HepG2 (cell line): Measurements from ENCODE around the gene NSMCE4A. TPM values are rescaled to one million over a fixed set of nuclear protein-coding genes. Genes with fewer than 3 reads are reported as not detected.

ENCODE experiments used
- ATAC-seq: fragments of 200-7000 bp; cut with Tn5 transposase; 3 replicates; pipeline ENCODE4 v1.9.1; 2020; ENCODE audit warnings: mild to moderate bottlenecking, moderate library complexity
- BruUV-seq: library from RNA; stranded (reverse); fragments of 400-500 nt; replicated peaks from 2 replicates; lab custom pipeline; 2021; lab: Mats Ljungman, UMichigan
- CTCF ChIA-PET: fragments of 300-600 bp; formaldehyde crosslinking; extraction: SDS; loops from one replicate; lab custom pipeline; 2021; ENCODE audit warnings: low total read pairs, inconsistent platforms, low intra/inter-chr PET ratio; lab: Yijun Ruan, JAX
- POLR2A ChIA-PET: fragments of 350-600 bp; sonication (Branson Sonifier 250); formaldehyde crosslinking; loops from one replicate; lab custom pipeline; 2020; ENCODE audit warnings: antibody characterized with exemption, inconsistent platforms; lab: Yijun Ruan, JAX
- DNase-seq: peaks from one replicate; pipeline ENCODE4 v3.0.0-alpha.2; 2015; ENCODE audit warnings: low spot score
- FAIRE-seq: peaks from 3 replicates; lab custom pipeline; 2011; peaks lifted over from hg19 to GRCh38; lab: Jason Lieb, UNC
- H2AFZ ChIP-seq: one replicate; pipeline ENCODE4 v1.6.1; 2011; ENCODE audit warnings: low read length, inconsistent platforms
- H3K27ac ChIP-seq: fragments of 300-600 bp; 3 replicates; pipeline ENCODE4 v1.8.0; 2011; ENCODE audit warnings: mixed run types, mild to moderate bottlenecking, mixed read lengths, low read length, inconsistent platforms; ENCODE audit not compliant: insufficient read depth; ENCODE audit errors: extremely low read length
- H3K27me3 ChIP-seq, 2 experiments: fragments of 200-600 bp in 1 of 2; 2 replicates in 1 of 2; 3 replicates in 1 of 2; pipeline versions ENCODE4 v1.6.0 to v1.8.0; 2011; ENCODE audit warnings: low read length in 2 of 2, mild to moderate bottlenecking in 2 of 2, moderate library complexity in 2 of 2, inconsistent platforms in 1 of 2; ENCODE audit not compliant: insufficient read depth in 2 of 2, control insufficient read depth in 1 of 2
- H3K36me3 ChIP-seq, 2 experiments: fragments of 200-600 bp in 1 of 2; replicated peaks in 1 of 2; 2 replicates in 1 of 2; 3 replicates in 1 of 2; pipeline versions ENCODE4 v1.5.1 to v1.8.0; 2011; ENCODE audit warnings: low read length in 2 of 2, inconsistent platforms in 1 of 2; ENCODE audit not compliant: insufficient read depth in 2 of 2, control insufficient read depth in 1 of 2
- H3K4me1 ChIP-seq: 2 replicates; pipeline ENCODE4 v1.5.1; 2012; ENCODE audit warnings: low read length, inconsistent platforms; ENCODE audit not compliant: insufficient read depth
- H3K4me2 ChIP-seq: 2 replicates; pipeline ENCODE4 v1.6.0; 2011; ENCODE audit warnings: low read depth, low read length, inconsistent platforms
- H3K4me3 ChIP-seq, 3 experiments: fragments of 200-600 bp in 1 of 3; sonication (generic), shearing (Covaris generic) in 1 of 3; replicated peaks in 1 of 3; 2 replicates each; pipeline ENCODE4 v1.5.1; 2011 to 2016; ENCODE audit warnings: low read length in 3 of 3, inconsistent platforms in 2 of 3, low read depth in 2 of 3, mild to moderate bottlenecking in 2 of 3, control low read depth in 1 of 3, mixed read lengths in 1 of 3; ENCODE audit not compliant: insufficient read depth in 1 of 3
- H3K79me2 ChIP-seq: one replicate; pipeline ENCODE4 v1.6.1; 2011; ENCODE audit warnings: low read length, inconsistent platforms; ENCODE audit not compliant: insufficient read depth
- H3K9ac ChIP-seq: 2 replicates; pipeline ENCODE4 v1.6.0; 2011; ENCODE audit warnings: mild to moderate bottlenecking, low read depth, low read length, inconsistent platforms; ENCODE audit not compliant: insufficient read depth
- H3K9me3 ChIP-seq: 2 replicates; pipeline ENCODE4 v1.5.1; 2012; ENCODE audit warnings: mild to moderate bottlenecking, low read length
- H4K20me1 ChIP-seq: 2 replicates; pipeline ENCODE4 v1.6.0; 2011; ENCODE audit warnings: inconsistent platforms, mild to moderate bottlenecking, low read length, moderate library complexity; ENCODE audit not compliant: insufficient read depth
- AKAP8 ChIP-seq: sonication (generic); formaldehyde crosslinking; IDR thresholded peaks from 2 replicates; pipeline ENCODE4 v1.5.1; 2020; ENCODE audit warnings: mild to moderate bottlenecking, missing genetic modification reagents
- ATF7 ChIP-seq, 2 experiments: fragments of 450-650 bp in 1 of 2; sonication (generic) in 1 of 2; formaldehyde crosslinking in 1 of 2; IDR thresholded peaks; 2 replicates each; pipeline versions ENCODE4 v1.4.0 to v1.6.1; 2016 to 2020; ENCODE audit warnings: antibody characterized with exemption in 1 of 2, mild to moderate bottlenecking in 1 of 2, missing genetic modification reagents in 1 of 2
- CREB1 ChIP-seq, 2 experiments: fragments of 450-650 bp in 1 of 2; IDR thresholded peaks; 2 replicates each; pipeline ENCODE4 v1.6.1; 2016 to 2017; ENCODE audit warnings: control low read depth in 1 of 2, mild to moderate bottlenecking in 1 of 2, missing compliant biosample characterization in 1 of 2, missing genetic modification characterization in 1 of 2
- DR1 ChIP-seq: sonication (generic); formaldehyde crosslinking; IDR thresholded peaks from 2 replicates; pipeline ENCODE4 v1.8.0; 2021; ENCODE audit warnings: mild to moderate bottlenecking, missing genetic modification reagents, inconsistent platforms
- HMGA1 ChIP-seq: sonication (generic); formaldehyde crosslinking; conservative IDR thresholded peaks from 2 replicates; pipeline ENCODE4 v1.4.0; 2020; ENCODE audit warnings: missing genetic modification reagents
- JUNB ChIP-seq: sonication (generic); formaldehyde crosslinking; IDR thresholded peaks from 2 replicates; pipeline ENCODE4 v1.8.0; 2022; ENCODE audit warnings: missing genetic modification reagents, mild to moderate bottlenecking, borderline replicate concordance
- SP2 ChIP-seq: sonication (generic); formaldehyde crosslinking; IDR thresholded peaks from 2 replicates; pipeline ENCODE4 v1.5.1; 2020; ENCODE audit warnings: mild to moderate bottlenecking, missing genetic modification reagents
- THYN1 ChIP-seq: sonication (generic); formaldehyde crosslinking; IDR thresholded peaks from 2 replicates; pipeline ENCODE4 v1.8.1; 2023; ENCODE audit warnings: low read depth, mild to moderate bottlenecking, moderate library complexity, missing genetic modification reagents, borderline replicate concordance
- ZNF205 ChIP-seq: IDR thresholded peaks from 2 replicates; pipeline ENCODE4 v1.6.1; 2018; ENCODE audit warnings: missing biosample characterization, missing genetic modification reagents
- ZNF30 ChIP-seq: sonication (generic); formaldehyde crosslinking; IDR thresholded peaks from 2 replicates; pipeline ENCODE4 v1.5.0; 2020; ENCODE audit warnings: mild to moderate bottlenecking, missing genetic modification reagents
- ZNF746 ChIP-seq: sonication (generic); formaldehyde crosslinking; IDR thresholded peaks from 2 replicates; pipeline ENCODE4 v1.8.0; 2022; ENCODE audit warnings: mild to moderate bottlenecking, missing genetic modification reagents
- ZNF788 ChIP-seq: sonication (generic); formaldehyde crosslinking; IDR thresholded peaks from 2 replicates; pipeline ENCODE4 v1.5.0; 2020; ENCODE audit warnings: mild to moderate bottlenecking, missing genetic modification reagents, borderline replicate concordance
- WGBS: methylation state at CpG from one replicate; pipeline ENCODE4 v1.1.6; 2017; ENCODE audit warnings: low lambda C conversion rate; 5-methylcytosine and 5-hydroxymethylcytosine counted together
- in situ Hi-C: cut with HindIII; loops from 2 replicates; pipeline ENCODE4 v1.10.0; 2017; ENCODE audit warnings: low pct_unique_long_range_greater_than_20kb; ENCODE audit not compliant: extremely low pct_ligation_motif_present
- intact Hi-C: fragments of 100-400 bp; cut with micrococcal nuclease; formaldehyde crosslinking; loops from one replicate; pipeline ENCODE4 v1.10.0; 2022; ENCODE audit not compliant: unreplicated experiment
- polyA plus RNA-seq, 8 experiments: library from polyadenylated mRNA; depleted of rRNA in 3 of 8; stranded (reverse) in 7 of 8; unstranded in 1 of 8; fragments of >200 nt; fragmentation: Illumina TruSeq in 4 of 8; extraction: Trizol in 4 of 8; gene quantifications; 2 replicates each; pipeline versions ENCODE4 v1.2.1 to v1.2.3, GENCODE V29; 2011 to 2016; ENCODE audit warnings: low read depth in 4 of 8, missing spikeins in 1 of 8, mixed read lengths in 1 of 8; ENCODE audit not compliant: insufficient read depth in 1 of 8
- total RNA-seq, 5 experiments: library from RNA; depleted of rRNA; stranded (reverse); fragments of >200 nt; fragmentation: Illumina TruSeq; extraction: Trizol; gene quantifications; 2 replicates each; pipeline ENCODE4 v1.2.3, GENCODE V29; 2016; ENCODE audit warnings: low read depth in 1 of 5
- TF ChIP-seq, protein P1 (sequence below): sonication (generic); formaldehyde crosslinking; conservative IDR thresholded peaks from 2 replicates; pipeline ENCODE4 v1.4.0; 2020; ENCODE audit warnings: missing genetic modification reagents

Gene NSMCE4A
- total and polyA plus RNA-seq, 2 of the 13 experiments (the other 11 are each of a cell fraction or from before 2014, with no cell fraction given) = 61.1 to 91.6 TPM

DNA sequence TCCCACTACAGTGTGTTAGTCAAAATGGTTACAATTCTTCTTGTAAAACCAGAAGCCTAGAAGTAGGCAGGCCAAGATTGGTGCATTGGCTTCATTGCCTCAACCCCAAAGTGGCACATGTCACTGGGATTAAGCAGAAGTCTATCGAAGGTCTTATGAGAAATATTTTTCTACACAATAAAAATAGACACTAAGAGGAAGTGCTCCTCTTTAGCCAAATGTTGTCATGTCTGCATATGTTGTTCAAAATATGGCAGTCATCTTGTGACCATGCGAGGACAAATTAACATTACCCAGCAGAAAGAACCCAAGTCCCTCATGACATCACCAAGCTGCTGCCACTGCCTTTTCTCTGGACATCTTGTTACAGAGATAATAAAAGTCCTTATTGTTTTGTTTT, 6.3 kb upstream of the NSMCE4A start:
- Histone ChIP-seq H3K36me3 (no peaks in the 10 kb centered on the region), H3K4me3 (no peak overlapping the region), H3K79me2 (no peaks in the 10 kb centered on the region), H2AFZ (no peak overlapping the region), H3K27me3 (no peaks in the 10 kb centered on the region), H3K9me3 (peaks cover 10% of the 10 kb centered on the region), H3K27ac (no peak overlapping the region), H3K9ac (no peak overlapping the region), H3K4me1 (peaks cover 17% of the 10 kb centered on the region), H4K20me1 (no peaks in the 10 kb centered on the region), H3K4me2 (no peak overlapping the region)
- 46% methylated on average over 2 of the region's 2 CpGs for WGBS
- POLR2A ChIA-PET = no interaction called here
- BruUV-seq = no TSS peak
- ATAC-seq (no peak), FAIRE-seq (no peak), DNase-seq (no peak)
- in situ Hi-C loops = no loop called here
- intact Hi-C loops = no loop called here
- CTCF ChIA-PET = no interaction called here
- TF ChIP-seq ZNF746 (CRISPR knock-in tag) (no peak), DR1 (CRISPR knock-in tag) (no peak), THYN1 (CRISPR knock-in tag) (no peak), ZNF30 (CRISPR knock-in tag) (no peak), AKAP8 (CRISPR knock-in tag) (no peak), CREB1 (IDR thresholded peaks at IDR 0.05) (0 out of 2 replicates have a peak, but pooled peaks have one; percentile 27), CREB1 (CRISPR knock-in tag; IDR thresholded peaks at IDR 0.05) (no peak), ZNF205 (CRISPR knock-in tag) (no peak), HMGA1 (CRISPR knock-in tag) (no peak), ZNF788 (CRISPR knock-in tag) (no peak), JUNB (no peak), SP2 (CRISPR knock-in tag) (no peak), ATF7 (IDR thresholded peaks at IDR 0.05) (0 out of 2 replicates have a peak, but pooled peaks have one; percentile 2), ATF7 (CRISPR knock-in tag; IDR thresholded peaks at IDR 0.05) (no peak)
- TF ChIP-seq, protein P1, sequence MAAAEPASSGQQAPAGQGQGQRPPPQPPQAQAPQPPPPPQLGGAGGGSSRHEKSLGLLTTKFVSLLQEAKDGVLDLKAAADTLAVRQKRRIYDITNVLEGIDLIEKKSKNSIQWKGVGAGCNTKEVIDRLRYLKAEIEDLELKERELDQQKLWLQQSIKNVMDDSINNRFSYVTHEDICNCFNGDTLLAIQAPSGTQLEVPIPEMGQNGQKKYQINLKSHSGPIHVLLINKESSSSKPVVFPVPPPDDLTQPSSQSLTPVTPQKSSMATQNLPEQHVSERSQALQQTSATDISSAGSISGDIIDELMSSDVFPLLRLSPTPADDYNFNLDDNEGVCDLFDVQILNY (CRISPR knock-in tag) = no peak
